Lower leg skin (tissue), 4 donors: Measurements from ENCODE around the gene IL2RA. TPM values are rescaled to one million over a fixed set of nuclear protein-coding genes. Genes with fewer than 3 reads are reported as not detected.

ENCODE experiments used
- DNase-seq, 2 donors: peaks; one replicate each; pipeline ENCODE4 v3.0.0-alpha.2; 2019; ENCODE audit warnings: low spot score in 2 of 2
- H3K4me3 ChIP-seq: fragments of 200-600 bp; sonication (generic); 2 replicates; pipeline ENCODE4 v1.5.1; 2017; ENCODE audit warnings: mild to moderate bottlenecking, low read depth; ENCODE audit not compliant: poor library complexity, severe bottlenecking
- CTCF ChIP-seq, 3 donors: fragments of 450-650 bp; IDR thresholded peaks; one replicate each; pipeline ENCODE4 v1.5.1; 2016; ENCODE audit warnings: antibody characterized with exemption in 3 of 3, mild to moderate bottlenecking in 3 of 3, moderate library complexity in 2 of 3
- POLR2A ChIP-seq, 2 donors: fragments of 450-650 bp; IDR thresholded peaks; one replicate each; pipeline ENCODE4 v1.6.1; 2016 to 2017; ENCODE audit warnings: antibody characterized with exemption in 2 of 2, mild to moderate bottlenecking in 1 of 2, moderate library complexity in 1 of 2
- WGBS, 2 donors: methylation state at CpG; one replicate each; pipeline ENCODE4 v1.1.5; 2018; 5-methylcytosine and 5-hydroxymethylcytosine counted together
- intact Hi-C: fragments of 100-400 bp; cut with DNase I; formaldehyde crosslinking; loops from one replicate; pipeline ENCODE4 v1.15.0; 2023; ENCODE audit warnings: low total_unique reads
- total RNA-seq, 4 donors: library from RNA; depleted of rRNA; stranded (reverse); fragments of >200 nt; gene quantifications; one replicate each; pipeline ENCODE4 v1.1.0, GENCODE V29; 2016

Gene IL2RA
- total RNA-seq, 4 donors from 2014 or later: 0.10 to 1.3 TPM; not detected in 2

GRCh38 chr10:6058682-6059475 lies 3.3 kb downstream of the IL2RA start:
- intact Hi-C loops: no loop called here
- no peak for DNase-seq
- no peak for TF ChIP-seq CTCF (IDR thresholded peaks at IDR 0.05)
- TF ChIP-seq POLR2A (IDR thresholded peaks at IDR 0.05): no peak
- H3K4me3 ChIP-seq: no peak overlapping the region
- WGBS, 2 donors: 91 to 93% methylated on average over 3 of the region's 3 CpGs

GRCh38 chr10:6056411-6057135 lies 5.6 kb downstream of the IL2RA start:
- peak in 1 of 2 donors; percentile 20 for DNase-seq
- no peak for TF ChIP-seq CTCF (IDR thresholded peaks at IDR 0.05)
- TF ChIP-seq POLR2A (IDR thresholded peaks at IDR 0.05): no peak
- H3K4me3 ChIP-seq: no peak overlapping the region
- WGBS, 2 donors: 86 to 87% methylated on average over 5 of the region's 5 CpGs
- intact Hi-C loops: no loop called here

GRCh38 chr10:6055929-6056328 lies 6.2 kb downstream of the IL2RA start:
- TF ChIP-seq POLR2A (IDR thresholded peaks at IDR 0.05) (no peak), CTCF (IDR thresholded peaks at IDR 0.05) (no peak)
- WGBS, 2 donors: 81 to 91% methylated on average over 4 of the region's 4 CpGs
- intact Hi-C loops: no loop called here
- no peak for DNase-seq
- no peak overlapping the region for H3K4me3 ChIP-seq

GRCh38 chr10:6054884-6055283 lies 7.3 kb downstream of the IL2RA start:
- intact Hi-C loops: no loop called here
- no peak for DNase-seq
- TF ChIP-seq CTCF (IDR thresholded peaks at IDR 0.05): no peak
- 88 to 95% methylated on average over 5 of the region's 5 CpGs for WGBS, 2 donors
- H3K4me3 ChIP-seq: no peak overlapping the region

- DNase-seq: peak; percentile 28 to 86
Measured at GRCh38 chr10:6053816-6054631, 8.1 kb downstream of the IL2RA start.

More at GRCh38 chr10:6053816-6054631, 8.1 kb downstream of the IL2RA start:
- intact Hi-C loops: no loop called here
- 56 to 61% methylated on average over 18 of the region's 18 CpGs for WGBS, 2 donors
- H3K4me3 ChIP-seq: no peak overlapping the region
- no peak for TF ChIP-seq POLR2A (IDR thresholded peaks at IDR 0.05)
- TF ChIP-seq CTCF (IDR thresholded peaks at IDR 0.05): no peak
